Measurements from ENCODE around the gene MTHFD2L.
"Not testable (repeated sequence)": the region's sequence is repeated elsewhere in the genome, so short reads cannot be mapped to it uniquely, and the experiment has no call there.

The MTHFD2L gene

DNA sequence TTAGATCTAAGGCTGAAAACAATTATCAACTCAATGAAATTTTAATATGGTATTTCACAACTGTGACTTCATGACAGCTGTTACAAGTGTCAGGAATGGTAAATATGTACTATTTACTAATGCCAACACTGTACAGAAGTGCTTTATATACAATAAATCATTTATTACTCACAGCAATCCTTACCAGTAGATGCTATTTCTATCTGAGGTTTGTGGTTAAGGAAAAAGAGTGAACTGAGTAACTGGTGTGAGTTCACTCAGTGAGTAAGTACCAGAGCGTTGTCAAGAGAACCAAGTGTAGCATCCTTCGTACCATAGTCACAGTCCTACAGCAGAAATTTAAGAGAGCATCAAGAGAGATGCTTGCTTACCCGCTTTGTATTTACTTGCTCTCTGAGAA is 23.3 kb downstream of the MTHFD2L start:
- in situ Hi-C loops (cut with MboI; ENCODE audit: low sequenced_read_pairs) = loop anchor here (25.0 kb wide), 1 partner anchor 131 kb away; the partner anchor contains the start of gene EPGN

DNA sequence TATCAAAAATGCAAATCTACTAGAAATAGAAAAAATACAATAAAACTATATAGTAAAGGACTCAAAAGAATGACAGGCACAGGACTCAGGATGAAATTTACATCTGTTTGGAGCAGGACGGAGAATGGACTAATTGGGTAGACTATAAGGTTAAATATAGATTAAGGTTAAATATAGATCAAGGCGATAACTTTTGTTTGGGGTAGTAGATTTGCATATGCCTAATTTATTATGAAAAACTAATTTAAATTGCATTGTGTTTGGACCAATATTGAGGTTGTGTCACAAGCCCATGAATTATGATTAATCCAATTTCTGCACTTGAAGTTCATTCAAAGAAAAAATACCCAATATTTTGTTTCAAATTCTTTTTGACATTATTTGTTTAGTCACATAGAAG is 31.0 kb downstream of the MTHFD2L start:
- in situ Hi-C loops (cut with MboI; ENCODE audit: low sequenced_read_pairs) = loop anchor here (25.0 kb wide), 1 partner anchor 123 kb away; the partner anchor contains the start of gene EPGN

DNA sequence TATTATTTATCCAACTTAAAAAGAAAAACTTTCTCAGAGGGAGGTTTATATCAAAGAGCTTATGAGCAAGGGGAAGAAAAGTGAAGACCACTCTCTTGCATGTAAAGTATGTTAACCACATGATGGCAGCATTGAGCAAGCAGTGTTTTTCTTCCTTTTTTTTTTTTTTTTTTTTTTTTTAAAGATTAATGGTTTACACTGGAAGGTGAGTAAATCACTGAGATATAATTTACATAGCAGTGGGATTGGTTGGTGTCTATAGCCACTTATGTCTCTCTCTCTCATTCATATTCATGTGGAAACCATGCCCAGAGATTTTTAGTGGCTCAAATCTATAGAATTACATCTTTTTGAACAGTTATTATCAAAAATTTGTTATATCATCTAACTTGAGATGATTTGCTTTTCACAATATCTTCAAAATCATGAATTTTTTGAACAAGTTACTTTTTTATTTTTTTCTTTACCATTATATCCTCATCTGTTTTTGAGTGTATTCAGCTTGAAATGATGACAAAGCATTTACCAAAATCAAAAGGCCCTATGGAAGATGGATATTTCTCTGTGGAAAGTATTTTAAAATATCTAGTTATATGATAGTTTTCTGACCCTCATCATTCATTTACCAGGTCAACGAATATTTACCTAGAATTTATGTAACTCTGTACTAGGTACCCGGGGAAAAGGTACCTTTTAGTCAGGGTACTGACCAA is 31.6 kb downstream of the MTHFD2L start:
- in situ Hi-C loops (cut with MboI; ENCODE audit: low sequenced_read_pairs) = loop anchor here (25.0 kb wide), 1 partner anchor 123 kb away; the partner anchor contains the start of gene EPGN

DNA sequence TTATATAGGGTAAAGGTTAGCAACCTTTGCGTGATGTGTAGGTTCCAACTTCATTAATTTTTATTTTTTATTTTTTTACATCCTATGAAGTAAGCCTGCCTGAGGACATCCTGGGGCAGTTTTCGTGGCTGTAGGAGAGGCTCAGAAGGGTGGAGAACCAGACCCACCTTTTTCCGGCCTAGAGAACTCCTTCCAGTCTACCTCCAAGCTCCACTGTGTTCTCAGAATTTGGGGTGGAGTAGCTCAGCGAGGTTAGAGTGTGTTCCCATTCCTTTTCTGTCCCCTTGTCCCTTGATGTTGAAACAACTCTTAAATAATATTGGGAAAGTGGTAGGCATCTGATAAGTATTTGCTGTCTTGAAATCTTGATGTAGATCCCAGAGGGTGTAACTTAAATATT is 32.4 kb downstream of the MTHFD2L start:
- in situ Hi-C loops (cut with MboI; ENCODE audit: low sequenced_read_pairs) = loop anchor here (25.0 kb wide), 1 partner anchor 122 kb away; the partner anchor contains the start of gene EPGN

DNA sequence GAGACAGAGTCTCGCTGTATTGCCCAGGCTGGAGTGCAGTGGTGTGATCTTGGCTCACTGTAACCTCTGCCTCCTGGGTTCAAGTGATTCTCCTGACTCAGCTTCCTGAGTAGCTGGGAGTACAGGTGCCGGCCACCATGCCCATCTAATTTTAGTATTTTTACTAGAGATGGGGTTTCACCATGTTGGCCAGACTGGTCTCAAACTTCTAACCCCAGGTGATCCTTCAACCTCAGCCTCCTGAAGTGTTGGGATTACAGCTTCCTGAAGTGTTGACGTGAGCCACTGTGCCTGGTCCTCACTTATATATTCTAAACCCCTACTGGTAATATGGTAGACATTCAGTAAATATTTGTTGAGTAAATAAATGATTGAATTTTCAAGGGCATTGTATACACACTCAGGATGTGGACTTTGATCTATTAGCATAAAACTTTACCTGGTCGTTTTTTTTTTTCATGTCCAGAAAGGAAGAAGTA is 33.0 kb downstream of the MTHFD2L start:
- in situ Hi-C loops (cut with MboI; ENCODE audit: low sequenced_read_pairs) = loop anchor here (25.0 kb wide), 1 partner anchor 121 kb away; the partner anchor contains the start of gene EPGN

DNA sequence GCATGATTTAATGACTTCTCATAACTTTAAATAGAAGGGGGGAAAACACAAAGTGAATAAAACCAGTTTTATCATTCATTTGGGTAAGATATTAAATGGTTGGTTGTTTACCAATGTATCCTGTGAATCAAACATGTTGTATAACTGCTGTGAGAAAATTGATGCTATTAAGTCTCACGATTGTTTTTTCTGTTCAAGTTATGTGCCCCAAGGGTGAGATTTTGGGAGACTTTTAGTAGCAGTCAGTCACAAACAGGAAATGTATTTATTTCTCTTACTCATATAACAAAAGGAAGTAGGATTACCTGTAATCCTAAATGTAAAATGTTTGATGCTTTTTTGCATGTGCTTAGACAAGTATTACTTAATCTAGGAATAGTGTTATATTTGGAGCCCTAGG is 39.2 kb downstream of the MTHFD2L start:
- in situ Hi-C loops (cut with MboI; ENCODE audit: low sequenced_read_pairs) = loop anchor here (25.0 kb wide), 1 partner anchor 115 kb away; the partner anchor contains the start of gene EPGN

DNA sequence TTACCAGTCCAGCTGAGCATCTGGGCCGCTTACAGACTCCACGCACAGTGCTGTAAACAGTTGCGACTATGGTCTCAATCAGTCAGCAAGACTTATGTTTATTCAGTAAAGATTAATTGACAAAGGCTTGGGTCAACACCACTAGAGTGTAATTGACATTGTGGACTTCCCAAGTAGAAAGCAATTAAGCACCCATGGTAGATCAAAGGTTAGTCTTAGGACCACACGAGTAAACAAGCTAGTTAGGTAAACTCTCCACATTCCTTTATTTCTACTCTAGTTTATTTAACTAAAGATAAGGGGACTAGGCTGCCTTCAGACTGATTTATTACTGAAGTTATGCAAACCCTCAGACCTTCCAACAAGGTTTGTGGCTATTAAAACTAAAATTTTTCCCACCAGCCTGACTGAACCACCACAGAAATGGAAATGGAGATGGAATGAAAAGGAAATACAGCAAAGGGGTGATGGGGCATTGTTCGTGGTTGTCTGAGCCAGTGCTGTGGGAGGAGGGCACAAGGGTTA is 44.2 kb downstream of the MTHFD2L start:
- in situ Hi-C loops (cut with MboI; ENCODE audit: low sequenced_read_pairs) = no loop called here

DNA sequence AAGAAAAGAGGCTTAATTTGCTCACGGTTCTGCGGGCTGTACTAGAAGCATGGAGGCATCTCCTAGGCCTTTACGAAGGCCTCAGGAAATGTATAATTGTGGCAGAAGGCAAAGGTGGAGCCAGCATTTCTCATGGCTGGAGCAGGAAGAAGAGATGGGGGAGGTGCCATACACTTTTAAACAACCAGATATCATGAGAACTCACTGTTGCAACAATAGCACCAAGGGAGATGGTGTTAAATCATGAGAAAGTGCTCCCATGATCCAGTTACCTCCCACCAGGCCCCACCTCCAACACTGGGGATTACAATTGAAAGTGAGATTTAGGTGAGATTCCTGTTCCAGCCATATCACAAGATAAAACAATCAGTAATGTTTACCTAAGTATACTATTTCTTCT is 45.5 kb downstream of the MTHFD2L start:
- in situ Hi-C loops (cut with MboI; ENCODE audit: low sequenced_read_pairs) = no loop called here

DNA sequence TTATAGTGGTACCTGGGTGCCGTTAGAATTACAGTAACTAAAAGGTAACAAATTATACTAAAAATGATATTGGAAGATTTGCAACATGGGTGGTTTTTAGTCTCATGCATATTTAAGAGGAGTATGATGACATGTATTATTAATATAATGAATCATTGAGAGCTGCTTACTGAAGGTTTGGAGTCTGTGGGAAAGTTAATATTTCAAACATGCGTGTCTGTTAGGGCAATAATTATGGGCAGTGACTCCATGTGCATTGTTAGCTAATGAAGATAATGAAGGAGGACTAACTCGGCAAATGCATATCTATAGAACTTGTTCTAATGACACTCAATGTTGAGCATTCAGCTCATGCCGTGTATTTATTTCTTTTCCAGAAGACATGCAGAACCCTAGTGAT is 47.1 kb downstream of the MTHFD2L start:
- in situ Hi-C loops (cut with MboI; ENCODE audit: low sequenced_read_pairs) = no loop called here

DNA sequence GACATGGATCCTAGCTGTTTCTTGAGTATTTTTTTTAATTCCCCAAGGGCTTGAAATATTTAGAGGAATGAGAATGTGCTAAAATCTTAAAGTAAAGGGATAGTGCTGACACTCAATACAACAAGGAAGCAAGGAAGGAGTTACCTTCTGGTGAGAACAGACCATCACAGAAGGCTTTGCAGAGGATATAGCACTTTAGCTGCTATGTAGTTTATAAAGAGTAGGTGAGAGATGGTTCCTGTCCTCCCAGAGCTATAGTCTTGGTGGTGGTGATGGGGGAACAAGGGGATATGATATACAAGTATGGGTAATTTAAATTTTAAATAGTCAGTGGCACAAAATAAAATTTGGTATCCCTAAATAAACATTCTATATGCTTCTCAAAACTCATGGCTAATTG is 47.6 kb downstream of the MTHFD2L start:
- in situ Hi-C loops (cut with MboI; ENCODE audit: low sequenced_read_pairs) = no loop called here

DNA sequence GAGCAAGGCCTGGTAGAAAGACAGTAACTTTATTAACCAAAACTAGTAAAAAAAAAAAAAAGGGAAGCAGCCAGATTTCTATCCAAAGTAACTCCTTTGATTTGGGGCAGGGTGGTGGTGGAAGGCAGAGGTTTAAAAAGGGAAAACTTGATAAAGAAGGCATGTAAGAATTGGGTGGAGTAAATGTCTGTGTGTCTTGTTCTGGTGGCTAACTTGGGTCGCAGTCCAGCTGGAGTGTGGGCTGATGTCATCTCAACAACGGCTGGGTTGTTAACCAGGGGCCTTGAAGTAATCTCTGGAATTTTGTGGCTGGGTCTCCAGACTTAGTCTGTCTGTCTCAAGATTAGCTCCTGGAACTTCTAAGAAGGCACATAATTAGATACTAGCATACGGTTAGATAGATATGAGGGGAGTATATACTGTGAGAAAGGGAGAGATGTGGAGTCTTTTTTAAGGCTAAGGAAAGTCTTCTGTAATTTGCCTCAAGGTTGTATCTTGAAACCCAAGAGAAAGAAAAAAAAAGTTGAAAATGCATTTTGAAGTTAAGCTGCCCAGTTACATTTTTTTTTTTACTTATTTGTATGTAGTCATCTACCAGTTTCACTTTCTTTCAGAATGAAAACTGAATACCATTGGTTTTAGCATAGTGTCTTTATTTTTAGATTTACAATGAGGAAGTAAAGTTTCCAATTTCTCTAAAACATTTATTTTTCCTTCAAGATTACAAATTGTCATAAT is 48.3 kb downstream of the MTHFD2L start:
- in situ Hi-C loops (cut with MboI; ENCODE audit: low sequenced_read_pairs) = no loop called here

DNA sequence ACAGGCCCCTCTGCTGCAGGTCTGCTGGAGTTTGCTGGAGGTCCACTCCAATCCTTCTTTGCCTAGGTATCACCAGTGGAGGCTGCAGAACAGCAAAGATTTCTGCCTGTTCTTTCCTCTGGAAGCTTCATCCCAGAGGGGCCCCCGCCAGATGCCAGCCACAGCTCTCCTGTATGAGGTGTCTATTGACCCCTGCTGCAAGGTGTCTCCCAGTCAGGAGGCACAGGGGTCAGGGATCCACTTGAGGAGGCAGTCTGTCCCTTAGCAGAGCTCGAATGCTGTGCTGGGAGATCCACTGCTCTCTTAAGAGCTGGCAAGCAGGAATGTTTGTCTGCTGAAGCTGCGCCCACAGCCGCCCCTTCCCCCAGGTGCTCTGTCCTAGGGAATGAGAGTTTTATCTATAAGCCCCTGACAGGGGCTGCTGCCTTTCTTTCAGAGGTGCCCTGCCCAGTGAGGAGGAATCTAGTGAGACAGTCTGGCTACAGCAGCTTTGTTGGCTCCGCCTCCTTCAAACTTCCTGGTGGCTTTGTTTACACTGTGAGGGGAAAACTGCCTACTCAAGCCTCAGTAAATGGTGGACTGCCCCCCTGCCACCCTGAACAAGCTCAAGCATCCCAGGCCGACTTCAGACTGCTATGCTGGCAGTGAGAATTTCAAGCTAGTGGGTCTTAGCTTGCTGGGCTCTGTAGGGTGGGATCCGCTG is 56.7 kb downstream of the MTHFD2L start:
- in situ Hi-C loops (cut with MboI; ENCODE audit: low sequenced_read_pairs) = not testable (repeated sequence)

DNA sequence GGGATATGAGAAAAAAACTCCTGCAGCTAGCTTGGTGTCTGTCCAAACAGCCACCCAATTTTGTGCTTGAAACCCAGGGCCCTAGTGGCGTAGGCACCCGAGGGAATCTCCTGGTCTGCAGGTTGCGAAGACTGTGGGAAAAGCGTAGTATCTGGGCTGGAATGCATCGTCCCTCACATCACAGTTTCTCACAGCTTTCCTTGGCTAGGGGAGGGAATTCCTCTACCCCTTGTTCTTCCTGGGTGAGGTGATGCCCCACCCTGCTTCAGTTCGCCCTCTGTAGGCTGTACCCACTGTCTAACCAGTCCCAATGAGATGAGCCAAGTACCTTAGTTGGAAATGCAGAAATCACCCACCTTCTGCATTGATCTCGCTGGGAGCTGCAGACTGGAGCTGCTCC is 57.3 kb downstream of the MTHFD2L start:
- in situ Hi-C loops (cut with MboI; ENCODE audit: low sequenced_read_pairs) = not testable (repeated sequence)

DNA sequence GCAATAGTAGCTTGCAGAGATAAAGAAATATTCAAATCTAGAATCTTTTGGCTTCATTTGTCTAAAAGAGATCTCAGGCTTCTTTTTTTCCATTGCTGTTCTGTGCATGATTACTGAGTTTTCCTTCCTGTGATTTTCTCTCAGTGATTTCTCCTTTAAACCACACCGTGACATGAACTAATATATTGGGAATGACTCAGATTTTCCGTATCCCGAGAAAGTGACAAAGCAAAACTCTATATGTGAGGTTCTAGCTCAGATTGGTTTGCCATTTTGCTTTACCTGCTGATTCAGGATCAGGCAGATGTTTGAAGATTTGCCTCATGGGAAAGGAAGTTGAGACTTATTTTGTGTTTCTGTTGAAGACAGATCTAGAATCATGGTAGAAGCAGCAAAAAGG is 59.4 kb downstream of the MTHFD2L start:
- in situ Hi-C loops (cut with MboI; ENCODE audit: low sequenced_read_pairs) = no loop called here

DNA sequence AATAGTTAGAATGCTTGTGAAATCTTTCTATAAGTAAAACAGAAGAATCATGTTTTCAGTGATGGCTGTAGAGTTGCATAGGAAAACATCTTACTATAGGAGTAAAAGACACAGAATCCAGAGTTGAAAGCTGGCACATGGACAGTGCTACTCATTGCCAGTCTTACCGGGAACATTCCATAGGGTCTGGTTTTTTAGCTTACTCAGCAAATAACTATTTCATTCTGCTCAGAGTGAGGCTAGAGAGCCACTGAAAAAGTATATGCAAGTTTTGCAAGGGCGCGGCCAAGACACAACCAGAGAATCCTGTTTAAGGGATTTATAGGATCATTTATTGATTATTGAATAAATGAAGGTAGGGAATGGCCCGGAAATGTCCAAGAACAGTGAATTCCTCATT is 60.3 kb downstream of the MTHFD2L start:
- in situ Hi-C loops (cut with MboI; ENCODE audit: low sequenced_read_pairs) = no loop called here

DNA sequence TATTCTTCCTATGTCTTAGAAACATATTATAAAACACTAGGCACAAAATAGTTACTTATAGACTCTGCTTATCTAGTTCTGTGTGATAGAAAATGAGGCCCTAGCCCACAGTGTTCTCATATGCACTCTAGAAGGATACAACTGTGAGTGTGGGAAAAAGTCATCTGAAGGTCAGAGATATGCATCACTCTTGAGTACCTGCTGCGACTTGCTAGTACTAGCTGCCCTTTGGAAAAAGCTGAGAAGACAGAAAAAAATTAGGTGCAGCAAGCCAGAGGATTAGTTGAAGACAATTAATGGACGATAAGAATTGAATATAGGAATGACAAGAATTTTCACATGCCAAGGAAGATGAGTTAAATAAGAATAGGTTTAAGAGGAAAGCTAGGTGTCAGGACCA is 61.3 kb downstream of the MTHFD2L start:
- in situ Hi-C loops (cut with MboI; ENCODE audit: low sequenced_read_pairs) = no loop called here

DNA sequence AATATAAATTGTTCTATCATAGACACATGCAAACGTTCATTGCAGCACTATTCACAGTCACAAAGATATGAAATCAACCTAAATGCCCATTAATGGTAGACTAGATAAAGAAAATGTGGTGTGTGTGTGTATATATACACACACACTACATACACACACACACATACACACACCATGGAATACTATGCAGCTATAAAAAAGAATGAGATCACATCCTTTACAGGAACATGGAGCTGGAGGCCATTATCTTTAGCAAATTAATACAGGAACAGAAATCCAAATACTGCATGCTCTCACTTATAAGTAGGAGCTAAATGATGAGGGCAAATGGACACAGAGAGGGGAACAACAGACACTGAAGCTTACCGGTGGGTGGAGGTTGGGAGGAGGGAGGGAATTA is 65.2 kb downstream of the MTHFD2L start:
- in situ Hi-C loops (cut with MboI; ENCODE audit: low sequenced_read_pairs) = no loop called here

DNA sequence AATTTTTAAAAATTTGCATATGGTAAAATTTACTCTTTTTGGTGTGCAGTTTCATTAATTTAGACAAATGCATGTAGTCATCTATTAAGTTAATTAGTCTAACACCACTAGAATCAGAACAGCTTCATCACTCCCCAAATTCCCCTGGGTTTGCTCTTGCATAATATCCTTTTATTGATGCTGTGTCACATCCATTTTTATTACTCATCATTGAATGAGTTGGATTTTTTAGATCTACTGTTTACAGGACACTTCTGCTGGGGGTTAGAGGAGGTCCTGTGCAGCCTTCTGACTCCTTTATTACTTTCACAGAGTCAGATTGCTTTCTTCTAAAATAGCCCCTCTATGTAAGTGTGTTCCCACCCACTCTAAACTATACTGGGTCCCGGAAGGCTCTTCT is 65.9 kb downstream of the MTHFD2L start:
- in situ Hi-C loops (cut with MboI; ENCODE audit: low sequenced_read_pairs) = no loop called here

DNA sequence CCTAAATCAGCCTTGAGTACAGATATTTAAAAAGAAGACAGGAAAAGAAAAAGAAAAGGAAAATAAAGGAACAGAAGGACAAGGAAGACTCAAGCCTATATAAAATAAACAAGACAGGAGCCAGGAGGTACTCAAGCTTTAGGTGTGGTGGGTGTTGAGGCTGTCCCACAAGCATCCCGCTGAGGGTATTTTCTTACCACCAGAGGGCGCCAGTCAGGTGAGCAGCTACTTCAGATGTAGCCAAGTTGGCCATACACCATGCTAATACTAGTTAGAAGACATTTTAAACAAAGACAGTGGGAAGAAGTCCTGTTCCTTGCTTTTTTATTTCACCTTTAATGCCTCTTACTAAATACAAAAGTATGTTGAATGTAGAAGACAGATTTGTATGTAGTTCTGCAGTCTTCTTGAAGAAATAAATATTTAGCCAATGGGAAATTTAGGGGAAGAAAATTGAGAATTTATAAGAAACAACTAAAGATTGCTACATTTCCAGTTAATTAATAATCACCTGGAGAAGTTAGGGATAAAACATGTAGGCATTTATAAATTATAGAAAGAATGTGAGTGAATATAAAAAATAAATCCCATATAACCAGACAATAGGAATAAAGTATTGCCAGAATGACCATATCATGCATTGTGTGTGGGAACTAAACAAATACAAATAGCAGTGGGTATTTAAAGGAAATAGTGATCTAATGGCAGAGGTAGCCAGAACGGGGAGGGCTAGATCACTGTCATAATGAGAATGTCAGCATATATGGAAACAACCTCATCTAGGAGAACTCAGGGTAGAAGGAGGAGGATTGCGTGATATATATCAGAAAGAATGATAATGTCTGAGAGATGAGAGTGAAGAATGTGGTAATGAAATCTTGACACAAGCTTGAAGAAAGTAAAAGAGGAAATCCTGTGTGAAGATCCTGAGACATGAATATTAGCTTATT is 71.0 kb downstream of the MTHFD2L start:
- in situ Hi-C loops (cut with MboI; ENCODE audit: low sequenced_read_pairs) = no loop called here

DNA sequence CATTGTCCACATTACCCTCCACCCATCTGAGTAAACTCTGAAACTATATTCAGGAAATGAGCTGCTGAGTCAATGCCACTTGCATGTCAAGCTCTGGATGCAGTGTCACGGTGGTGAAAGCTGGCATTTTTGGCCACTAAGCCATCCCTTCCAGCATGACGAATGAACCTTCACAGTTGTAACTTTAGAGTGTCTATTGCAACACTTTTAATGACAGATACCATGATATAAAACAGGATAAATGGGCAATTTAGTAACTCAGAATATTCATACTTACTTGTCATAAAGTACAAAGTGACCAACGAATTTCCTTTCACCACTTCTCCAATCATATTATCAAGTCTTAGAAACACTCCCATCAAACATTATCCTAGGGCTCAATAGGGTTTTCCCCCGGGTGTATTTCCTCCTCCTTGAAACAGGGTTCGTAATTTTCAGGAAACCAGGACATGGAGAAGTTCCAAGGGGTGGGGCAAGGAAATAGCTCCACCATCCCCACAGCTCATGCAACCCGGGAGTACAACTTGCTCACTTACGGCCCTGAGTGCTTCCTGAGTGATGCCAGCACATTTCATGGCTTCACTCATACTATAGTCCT is 73.1 kb downstream of the MTHFD2L start:
- in situ Hi-C loops (cut with MboI; ENCODE audit: low sequenced_read_pairs) = no loop called here

All from hTERT RPE-1 (cell line).